WERI-Rb-1 (cell line): ENCODE measurements around the gene RGS6.

Experiments used
- DNase-seq: peaks from one replicate; pipeline ENCODE4 v3.0.0-alpha.2; 2020
- H3K27ac ChIP-seq: fragments of 250-450 bp; sonication (Bioruptor Pico); 2 replicates; pipeline ENCODE4 v1.5.1; 2020; ENCODE audit warnings: mild to moderate bottlenecking, moderate library complexity
- H3K27me3 ChIP-seq: fragments of 250-450 bp; sonication (Bioruptor Pico); 2 replicates; pipeline ENCODE4 v1.5.1; 2021; ENCODE audit warnings: mild to moderate bottlenecking, low read depth, moderate library complexity; ENCODE audit not compliant: insufficient read depth, severe bottlenecking
- H3K36me3 ChIP-seq: fragments of 250-450 bp; sonication (Bioruptor Pico); 2 replicates; pipeline ENCODE4 v1.5.1; 2020; ENCODE audit warnings: mild to moderate bottlenecking, moderate library complexity
- H3K4me3 ChIP-seq: 2 replicates; pipeline ENCODE4 v1.5.1; 2011; ENCODE audit warnings: low read depth, mild to moderate bottlenecking, control low read depth, low read length
- H3K9me3 ChIP-seq: fragments of 250-450 bp; sonication (Bioruptor Pico); 2 replicates; pipeline ENCODE4 v1.5.1; 2021; ENCODE audit warnings: mild to moderate bottlenecking, moderate library complexity; ENCODE audit not compliant: severe bottlenecking
- TF ChIP-seq, protein P1 (sequence below): IDR thresholded peaks from 2 replicates; pipeline ENCODE4 v1.5.1; 2011; ENCODE audit warnings: low read depth, mild to moderate bottlenecking, control low read depth, inconsistent platforms, low read length

Gene RGS6

DNA sequence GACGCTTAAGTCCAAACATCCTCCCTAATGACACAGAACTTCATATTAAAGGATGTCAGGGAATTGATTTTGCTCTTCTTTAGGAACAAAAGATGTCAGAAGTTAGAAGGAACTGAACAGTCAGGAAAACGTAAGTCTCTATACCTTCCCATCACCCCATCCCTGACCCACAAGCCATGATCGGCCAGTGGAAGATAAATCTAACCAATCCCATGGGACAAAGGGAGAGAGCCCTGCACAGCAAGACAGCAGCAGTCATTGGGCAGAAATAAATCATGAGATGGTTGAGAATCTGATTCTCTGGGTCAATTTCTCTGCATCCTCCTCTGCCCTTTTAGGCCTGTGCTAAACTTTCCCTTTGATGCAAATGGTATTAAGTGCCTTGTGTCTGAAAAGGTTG lies 414.9 kb downstream of the RGS6 start:
- Histone ChIP-seq H3K36me3 (no peaks in the 10 kb centered on the region), H3K4me3 (no peak overlapping the region), H3K9me3 (no peaks in the 10 kb centered on the region), H3K27ac (no peak overlapping the region), H3K27me3 (peaks cover 2% of the 10 kb centered on the region)
- DNase-seq: no peak
- TF ChIP-seq, protein P1, sequence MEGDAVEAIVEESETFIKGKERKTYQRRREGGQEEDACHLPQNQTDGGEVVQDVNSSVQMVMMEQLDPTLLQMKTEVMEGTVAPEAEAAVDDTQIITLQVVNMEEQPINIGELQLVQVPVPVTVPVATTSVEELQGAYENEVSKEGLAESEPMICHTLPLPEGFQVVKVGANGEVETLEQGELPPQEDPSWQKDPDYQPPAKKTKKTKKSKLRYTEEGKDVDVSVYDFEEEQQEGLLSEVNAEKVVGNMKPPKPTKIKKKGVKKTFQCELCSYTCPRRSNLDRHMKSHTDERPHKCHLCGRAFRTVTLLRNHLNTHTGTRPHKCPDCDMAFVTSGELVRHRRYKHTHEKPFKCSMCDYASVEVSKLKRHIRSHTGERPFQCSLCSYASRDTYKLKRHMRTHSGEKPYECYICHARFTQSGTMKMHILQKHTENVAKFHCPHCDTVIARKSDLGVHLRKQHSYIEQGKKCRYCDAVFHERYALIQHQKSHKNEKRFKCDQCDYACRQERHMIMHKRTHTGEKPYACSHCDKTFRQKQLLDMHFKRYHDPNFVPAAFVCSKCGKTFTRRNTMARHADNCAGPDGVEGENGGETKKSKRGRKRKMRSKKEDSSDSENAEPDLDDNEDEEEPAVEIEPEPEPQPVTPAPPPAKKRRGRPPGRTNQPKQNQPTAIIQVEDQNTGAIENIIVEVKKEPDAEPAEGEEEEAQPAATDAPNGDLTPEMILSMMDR: no peak

DNA sequence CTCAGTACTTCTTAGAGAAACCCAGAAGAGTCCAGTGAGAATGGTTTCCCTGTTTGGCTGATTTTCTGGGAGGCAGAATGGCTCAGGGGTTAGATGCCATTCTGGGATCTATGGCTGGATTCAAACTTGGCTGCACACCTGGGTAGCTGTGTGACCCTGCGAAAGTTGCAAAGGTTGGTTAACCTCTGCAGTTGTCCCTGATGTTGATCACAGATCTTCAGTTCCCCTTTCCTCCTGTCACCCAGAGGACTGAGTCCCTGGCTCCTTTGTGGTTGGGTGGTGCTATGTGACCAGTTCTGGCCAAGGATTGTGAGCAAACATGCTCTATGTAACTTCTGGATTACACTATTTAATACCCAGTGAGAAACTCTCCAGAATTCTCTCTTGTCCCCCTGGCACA lies 418.0 kb downstream of the RGS6 start:
- TF ChIP-seq, protein P1: no peak
- DNase-seq: no peak
- no peak overlapping the region for H3K4me3 ChIP-seq

DNA sequence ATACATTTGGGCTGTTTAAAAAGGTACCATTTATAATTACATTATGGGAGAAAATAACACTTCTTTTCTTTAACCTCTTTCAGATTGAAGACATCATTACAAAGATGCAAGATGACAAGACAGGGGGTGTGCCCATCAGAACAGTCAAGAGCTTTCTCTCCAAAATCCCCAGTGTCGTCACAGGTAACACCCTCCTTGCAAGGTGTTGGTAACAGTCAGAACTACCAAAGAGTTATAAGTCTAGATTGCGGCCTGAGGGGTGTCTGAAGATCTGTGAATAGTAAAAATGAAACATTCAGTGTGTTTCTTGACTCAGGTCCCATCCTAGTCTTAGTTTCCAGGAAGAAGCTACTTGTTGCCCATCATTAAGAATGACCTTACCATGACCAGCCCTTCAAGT lies 419.8 kb downstream of the RGS6 start:
- TF ChIP-seq, protein P1: no peak
- Histone ChIP-seq H3K9me3 (no peaks in the 10 kb centered on the region), H3K27ac (no peak overlapping the region), H3K4me3 (no peak overlapping the region), H3K27me3 (peaks cover 2% of the 10 kb centered on the region), H3K36me3 (no peaks in the 10 kb centered on the region)
- no peak for DNase-seq

More for the DNA sequence above, 418.0 kb downstream of the RGS6 start:
- no peaks in the 10 kb centered on the region for H3K9me3 ChIP-seq
- H3K36me3 ChIP-seq: no peaks in the 10 kb centered on the region
- H3K27ac ChIP-seq: no peak overlapping the region
- H3K27me3 ChIP-seq: peaks cover 2% of the 10 kb centered on the region

DNA sequence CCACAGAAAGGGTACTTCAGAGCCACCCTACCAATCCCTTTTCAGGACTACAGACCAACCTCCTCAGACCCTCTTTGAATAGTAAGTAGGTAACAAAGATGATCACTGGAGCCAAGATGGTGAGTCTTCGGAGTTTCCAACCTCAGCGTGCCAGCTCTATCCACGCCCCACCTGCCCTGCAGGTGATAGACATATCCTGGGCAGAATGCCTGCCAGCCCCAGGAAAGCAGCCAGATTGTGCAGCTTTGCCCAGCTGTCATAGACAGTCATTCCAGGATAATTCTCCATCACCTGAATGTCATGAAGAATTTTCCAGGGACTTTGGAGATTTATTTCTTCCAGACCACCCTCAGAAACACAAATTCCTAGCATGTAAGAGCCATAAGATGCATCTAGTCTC lies 434.4 kb downstream of the RGS6 start:
- DNase-seq: no peak

DNA sequence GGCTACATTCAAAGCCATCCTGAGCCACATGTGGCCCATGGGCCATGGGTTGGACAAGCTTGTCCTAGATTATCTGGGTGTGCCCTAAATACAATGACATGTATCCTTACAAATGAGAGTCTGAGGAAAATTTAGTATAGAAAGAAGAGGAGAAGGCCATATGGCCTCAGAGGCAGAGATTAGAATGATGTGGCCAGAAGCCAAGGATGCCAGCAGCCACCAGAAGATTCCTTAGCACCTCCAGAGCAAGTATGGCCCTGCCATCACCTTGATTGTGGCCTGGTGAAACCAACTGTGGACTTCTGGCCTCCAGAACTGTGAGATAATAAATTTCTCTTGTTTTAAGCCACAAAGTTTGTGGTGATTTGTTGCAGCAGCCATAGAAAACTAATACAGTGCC lies 436.9 kb downstream of the RGS6 start:
- H3K9me3 ChIP-seq: no peaks in the 10 kb centered on the region
- no peak overlapping the region for H3K27ac ChIP-seq
- no peak overlapping the region for H3K4me3 ChIP-seq
- no peaks in the 10 kb centered on the region for H3K27me3 ChIP-seq
- DNase-seq: no peak
- H3K36me3 ChIP-seq: no peaks in the 10 kb centered on the region
- TF ChIP-seq, protein P1: no peak

More for the DNA sequence above, 434.4 kb downstream of the RGS6 start:
- Histone ChIP-seq H3K4me3 (no peak overlapping the region), H3K9me3 (no peaks in the 10 kb centered on the region), H3K27me3 (no peaks in the 10 kb centered on the region), H3K36me3 (no peaks in the 10 kb centered on the region), H3K27ac (no peak overlapping the region)
- TF ChIP-seq, protein P1: no peak

DNA sequence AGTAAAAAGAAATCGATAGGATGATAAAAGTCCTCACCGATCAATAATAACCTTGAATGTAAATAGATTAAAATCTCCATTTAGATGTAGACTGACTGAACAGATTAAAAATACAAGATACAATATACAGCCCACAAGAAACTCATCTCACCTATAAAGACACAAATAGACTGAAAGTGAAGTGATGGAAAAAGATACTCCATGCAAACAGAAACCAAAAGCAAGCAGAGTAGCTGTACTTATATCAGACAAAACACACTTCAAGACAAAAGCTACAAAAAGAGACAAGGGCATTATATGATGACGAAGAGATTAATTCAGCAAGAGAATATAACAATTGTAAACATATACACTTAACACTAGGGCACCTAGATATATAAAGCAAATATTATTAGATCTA lies 444.8 kb downstream of the RGS6 start:
- DNase-seq: no peak
- TF ChIP-seq, protein P1: no peak
- no peak overlapping the region for H3K4me3 ChIP-seq

More for the DNA sequence above, 444.8 kb downstream of the RGS6 start:
- no peaks in the 10 kb centered on the region for H3K36me3 ChIP-seq
- no peaks in the 10 kb centered on the region for H3K27me3 ChIP-seq
- no peak overlapping the region for H3K27ac ChIP-seq
- peaks cover 3% of the 10 kb centered on the region for H3K9me3 ChIP-seq
